Activated CD4-positive, alpha-beta T cell treated with anti-CD3 and anti-CD28 coated beads, Interleukin-2, amount 50 U/mL, for 48 hours (primary cell): ENCODE measurements around the gene ITGAV.

Experiments used
- DNase-seq, 2 experiments: peaks; one replicate each; pipeline ENCODE4 v3.0.0-alpha.2; 2020

The ITGAV gene

GRCh38 chr2:186725783-186726182, 135.9 kb downstream of the ITGAV start:
- no peak for DNase-seq

DNA sequence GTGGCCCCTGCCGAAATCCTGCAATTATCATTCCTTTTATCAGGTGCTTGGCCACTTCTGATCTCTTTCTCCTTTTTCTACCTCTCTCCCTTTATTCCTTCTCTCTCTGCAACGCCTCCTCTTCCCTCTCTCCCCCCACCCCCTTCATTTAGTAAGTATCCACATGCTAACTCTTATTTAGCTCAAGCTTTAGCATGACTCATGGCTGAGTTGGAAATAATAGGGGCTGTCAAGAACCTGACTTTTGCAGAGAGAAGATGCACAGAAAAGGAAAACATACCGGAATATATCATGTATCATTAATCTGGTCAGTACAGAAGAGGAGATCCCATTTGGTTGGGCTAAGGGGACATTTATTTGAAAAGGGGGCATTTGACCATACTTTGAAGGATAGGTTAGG, 137.1 kb downstream of the ITGAV start:
- no peak for DNase-seq

- DNase-seq = no peak
Observed at GRCh38 chr2:186728631-186729030, 138.8 kb downstream of the ITGAV start.
